ENCODE results near the gene LRRC61.

Gene LRRC61

DNA sequence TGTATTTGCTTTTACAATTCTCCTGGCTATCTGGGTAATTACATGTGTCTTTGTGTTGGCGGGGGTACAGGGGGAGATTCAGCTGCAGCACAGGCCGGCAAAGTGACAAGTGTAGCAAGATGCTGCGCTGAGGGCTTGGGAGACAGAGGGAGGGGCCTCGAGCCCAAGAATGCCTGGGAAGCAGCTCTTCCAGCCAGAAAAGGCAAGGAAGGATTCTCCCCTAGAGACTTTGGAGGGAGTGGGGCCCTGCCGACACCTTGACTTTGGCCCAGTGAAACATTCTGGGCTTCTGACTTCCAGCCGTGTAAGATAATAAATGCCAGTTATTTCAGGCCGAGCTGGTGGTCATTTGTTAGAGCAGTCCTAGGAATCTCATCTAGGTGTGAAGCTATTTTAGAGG is 38.2 kb downstream of the LRRC61 start:
- DNase-seq (ENCODE audit: low read depth): no peak
- no peak overlapping the region for H3K4me3 ChIP-seq (ENCODE audit: low read depth, low read length)
- no peak for TF ChIP-seq CTCF (IDR thresholded peaks at IDR 0.05; ENCODE audit: control insufficient read depth, extremely low read depth, insufficient read depth)

DNA sequence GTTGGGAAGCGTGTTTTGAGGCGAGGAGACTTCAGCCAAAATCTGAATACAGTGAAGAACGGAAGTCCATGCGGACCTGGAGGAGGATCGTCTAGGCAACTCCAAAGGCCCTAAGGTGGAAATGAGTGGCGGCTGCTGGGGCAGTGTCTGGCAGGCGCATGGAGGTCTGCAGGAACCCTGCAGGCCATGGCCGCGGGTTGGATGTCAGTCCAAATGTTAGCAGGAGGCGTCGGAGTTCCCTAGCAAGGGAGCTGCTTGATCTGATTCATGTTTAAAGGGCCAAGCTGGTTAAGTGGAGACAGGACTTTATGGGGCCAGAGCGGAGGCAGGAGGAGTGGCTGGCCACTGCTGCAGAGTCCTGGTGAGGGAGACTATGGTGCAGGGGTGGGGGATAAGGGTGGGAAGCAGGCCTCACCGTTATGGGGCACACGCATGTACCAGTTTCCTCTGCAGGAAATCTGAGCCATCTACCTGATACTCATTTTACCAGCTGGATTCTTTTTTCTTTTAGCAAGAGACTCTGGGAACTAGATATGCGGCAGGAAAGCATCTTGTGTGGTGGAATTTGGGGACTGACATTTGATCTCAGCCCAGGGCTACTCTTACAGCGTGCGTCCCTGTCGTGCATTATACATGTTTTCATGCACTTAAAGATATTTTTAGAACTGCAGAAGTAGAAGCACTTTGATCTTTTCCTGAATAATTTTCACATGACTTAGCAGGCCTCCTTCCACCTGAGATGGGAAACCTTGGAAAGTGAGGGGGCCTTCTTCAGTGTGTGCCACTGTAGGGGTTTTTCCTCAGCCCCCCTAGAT is 38.9 kb downstream of the LRRC61 start:
- H3K4me3 ChIP-seq (ENCODE audit: low read depth, low read length): no peak overlapping the region
- no peak for TF ChIP-seq CTCF (IDR thresholded peaks at IDR 0.05; ENCODE audit: control insufficient read depth, extremely low read depth, insufficient read depth)
- no peak for DNase-seq (ENCODE audit: low read depth)

DNA sequence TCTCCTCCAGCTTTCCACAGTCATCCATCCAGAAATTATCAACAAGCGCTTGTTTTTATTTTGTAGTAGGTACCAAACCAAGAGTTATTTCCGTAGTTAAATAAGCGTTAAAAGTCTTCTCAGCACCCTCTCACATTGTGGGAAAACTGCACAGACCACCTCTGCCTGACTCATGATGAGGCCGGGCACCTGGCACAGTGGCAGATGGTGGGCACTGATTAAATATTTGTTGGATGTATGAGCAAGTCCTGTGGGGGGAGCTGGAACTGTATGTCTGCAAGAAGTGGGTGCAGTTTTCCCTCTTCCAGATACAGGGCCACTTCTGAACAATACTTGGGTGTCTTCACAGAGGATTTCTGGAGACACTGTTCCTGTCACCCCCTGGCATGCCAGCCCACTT is 40.2 kb downstream of the LRRC61 start:
- no peak overlapping the region for H3K4me3 ChIP-seq (ENCODE audit: low read depth, low read length)
- no peak for TF ChIP-seq CTCF (IDR thresholded peaks at IDR 0.05; ENCODE audit: control insufficient read depth, extremely low read depth, insufficient read depth)
- no peak for DNase-seq (ENCODE audit: low read depth)

DNA sequence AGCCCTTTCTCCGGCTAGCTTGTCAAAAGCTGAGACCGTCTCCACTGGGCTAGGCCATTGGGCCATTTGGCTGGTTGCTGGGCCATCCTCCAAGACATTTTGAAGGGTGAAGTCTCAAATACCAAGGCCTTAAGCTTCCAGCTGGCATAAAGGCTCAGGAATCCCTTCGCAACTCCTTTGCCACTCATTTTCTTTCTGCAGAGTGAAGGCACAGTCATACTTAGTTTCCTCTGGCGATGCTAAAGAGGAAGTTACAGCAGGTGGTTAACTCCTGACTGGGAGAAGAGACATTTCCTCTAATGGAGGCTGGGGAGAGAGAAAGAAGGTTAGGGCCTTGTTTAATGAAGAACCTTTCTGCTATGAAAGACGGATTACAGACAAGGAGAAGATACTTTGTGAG is 40.7 kb downstream of the LRRC61 start:
- no peak overlapping the region for H3K4me3 ChIP-seq (ENCODE audit: low read depth, low read length)
- no peak for DNase-seq (ENCODE audit: low read depth)
- no peak for TF ChIP-seq CTCF (IDR thresholded peaks at IDR 0.05; ENCODE audit: control insufficient read depth, extremely low read depth, insufficient read depth)

- no peak overlapping the region for H3K4me3 ChIP-seq (ENCODE audit: low read depth, low read length)
- no peak for TF ChIP-seq CTCF (IDR thresholded peaks at IDR 0.05; ENCODE audit: control insufficient read depth, extremely low read depth, insufficient read depth)
- DNase-seq (ENCODE audit: low read depth): no peak
These were observed 42.0 kb downstream of the LRRC61 start for GRCh38 chr7:150365194-150365593.

- DNase-seq (ENCODE audit: low read depth): no peak
- no peak for TF ChIP-seq CTCF (IDR thresholded peaks at IDR 0.05; ENCODE audit: control insufficient read depth, extremely low read depth, insufficient read depth)
These were observed 42.7 kb downstream of the LRRC61 start for GRCh38 chr7:150365673-150366398.

More at GRCh38 chr7:150365673-150366398, 42.7 kb downstream of the LRRC61 start:
- H3K4me3 ChIP-seq (ENCODE audit: low read depth, low read length): no peak overlapping the region
